PC-9 (cell line): ENCODE data around the gene GTPBP8. TPM values are rescaled to one million over a fixed set of nuclear protein-coding genes. Genes with fewer than 3 reads are reported as not detected.
"Not testable (repeated sequence)": the region's sequence is repeated elsewhere in the genome, so short reads cannot be mapped to it uniquely, and the experiment has no call there.

ENCODE experiments used
- BruUV-seq: library from RNA; stranded (reverse); fragments of 400-500 nt; replicated peaks from 2 replicates; lab custom pipeline; 2021; lab: Mats Ljungman, UMichigan
- CTCF ChIA-PET: fragments of 300-600 bp; sonication (Branson Sonifier 250); formaldehyde crosslinking; loops from one replicate; lab custom pipeline; 2022; ENCODE audit warnings: antibody characterized with exemption; lab: Charles Lee
- POLR2A ChIA-PET: fragments of 300-600 bp; sonication (Branson Sonifier 250); formaldehyde crosslinking; loops from one replicate; lab custom pipeline; 2022; ENCODE audit warnings: antibody characterized with exemption; ENCODE audit not compliant: unreplicated experiment; lab: Charles Lee
- DNase-seq, 2 experiments: peaks; one replicate each; pipeline versions ENCODE4 v3.0.0 to v3.0.0-alpha.2; 2015 to 2022; ENCODE audit warnings: mixed read lengths in 1 of 2
- H2AFZ ChIP-seq: fragments of 200-600 bp; sonication (generic); 2 replicates; pipeline ENCODE4 v1.8.1; 2017; ENCODE audit warnings: antibody characterized with exemption
- H3F3A ChIP-seq: fragments of 200-600 bp; sonication (generic); 2 replicates; pipeline ENCODE4 v1.8.1; 2017; ENCODE audit warnings: antibody characterized with exemption, mild to moderate bottlenecking, low read depth; ENCODE audit not compliant: insufficient read depth
- H3K27ac ChIP-seq: fragments of 200-600 bp; sonication (generic); 2 replicates; pipeline ENCODE4 v1.6.1; 2016; ENCODE audit warnings: mixed run types
- H3K27me3 ChIP-seq: fragments of 200-600 bp; sonication (generic); 2 replicates; pipeline ENCODE4 v1.6.1; 2016; ENCODE audit warnings: low read depth, mixed run types; ENCODE audit not compliant: insufficient read depth
- H3K36me3 ChIP-seq: fragments of 200-600 bp; sonication (generic); 2 replicates; pipeline ENCODE4 v1.6.1; 2016; ENCODE audit warnings: low read depth, mixed run types
- H3K4me1 ChIP-seq: fragments of 200-600 bp; sonication (generic); replicated peaks from 2 replicates; pipeline ENCODE4 v1.6.1; 2016; ENCODE audit warnings: mixed run types; ENCODE audit not compliant: insufficient read depth
- H3K4me2 ChIP-seq: fragments of 200-600 bp; sonication (generic); 2 replicates; pipeline ENCODE4 v1.6.1; 2017; ENCODE audit warnings: mixed run types
- H3K4me3 ChIP-seq: fragments of 200-600 bp; sonication (generic); 2 replicates; pipeline ENCODE4 v1.6.1; 2016; ENCODE audit warnings: mixed run types
- H3K79me2 ChIP-seq: fragments of 200-600 bp; sonication (generic); 2 replicates; pipeline ENCODE4 v1.6.1; 2017; ENCODE audit warnings: low read depth, mixed run types
- H3K9me2 ChIP-seq: fragments of 200-600 bp; sonication (generic); 2 replicates; pipeline ENCODE4 v1.8.1; 2017; ENCODE audit warnings: mild to moderate bottlenecking; ENCODE audit not compliant: insufficient read depth
- H3K9me3 ChIP-seq: fragments of 200-600 bp; sonication (generic); 2 replicates; pipeline ENCODE4 v1.8.1; 2016; ENCODE audit warnings: low read depth; ENCODE audit not compliant: insufficient read depth
- H4K20me1 ChIP-seq: fragments of 200-600 bp; sonication (generic); 2 replicates; pipeline ENCODE4 v1.8.1; 2017; ENCODE audit not compliant: insufficient read depth
- CTCF ChIP-seq: fragments of 200-600 bp; sonication (generic); conservative IDR thresholded peaks from 2 replicates; pipeline ENCODE4 v1.6.1; 2017; ENCODE audit warnings: mixed run types, antibody characterized with exemption, mild to moderate bottlenecking, moderate library complexity
- EZH2 ChIP-seq: fragments of 200-600 bp; sonication (generic); IDR thresholded peaks from 2 replicates; pipeline ENCODE4 v1.8.0; 2017; ENCODE audit warnings: antibody characterized with exemption, low read depth
- intact Hi-C: fragments of 100-400 bp; cut with micrococcal nuclease; formaldehyde crosslinking; loops from one replicate; pipeline ENCODE4 v1.10.0; 2022; ENCODE audit not compliant: unreplicated experiment
- total RNA-seq: library from RNA; stranded (reverse); gene quantifications from 2 replicates; pipeline ENCODE4 v1.2.3, GENCODE V29; 2021

The GTPBP8 gene
- total RNA-seq, 1 experiment from 2014 or later: 27.9 TPM

GRCh38 chr3:113043686-113044085 is 52.9 kb downstream of the GTPBP8 start:
- Histone ChIP-seq H2AFZ (no peak overlapping the region), H3K27ac (no peak overlapping the region), H3K4me1 (no peaks in the 10 kb centered on the region), H4K20me1 (no peaks in the 10 kb centered on the region), H3K79me2 (no peaks in the 10 kb centered on the region), H3K9me3 (no peaks in the 10 kb centered on the region), H3F3A (no peaks in the 10 kb centered on the region), H3K4me3 (no peak overlapping the region), H3K9me2 (no peaks in the 10 kb centered on the region), H3K4me2 (no peak overlapping the region), H3K27me3 (no peaks in the 10 kb centered on the region), H3K36me3 (no peaks in the 10 kb centered on the region)
- CTCF ChIA-PET: no interaction called here
- no peak for DNase-seq
- POLR2A ChIA-PET: no interaction called here
- BruUV-seq: no TSS peak
- intact Hi-C loops: no loop called here
- TF ChIP-seq CTCF (no peak), EZH2 (no peak)

- H3K4me2 ChIP-seq, H3K4me1 ChIP-seq, H2AFZ ChIP-seq, H3K79me2 ChIP-seq, H3K27me3 ChIP-seq, DNase-seq, H3K36me3 ChIP-seq, H3K9me2 ChIP-seq, intact Hi-C loops, POLR2A ChIA-PET, H3K27ac ChIP-seq, CTCF ChIA-PET, H3F3A ChIP-seq, H3K9me3 ChIP-seq, H3K4me3 ChIP-seq, BruUV-seq, H4K20me1 ChIP-seq: not testable (repeated sequence)
Measured at GRCh38 chr3:113046186-113046965, 55.6 kb downstream of the GTPBP8 start.

- Histone ChIP-seq H2AFZ (no peak overlapping the region), H3F3A (no peaks in the 10 kb centered on the region), H3K27ac (no peak overlapping the region), H3K79me2 (no peaks in the 10 kb centered on the region), H3K9me3 (no peaks in the 10 kb centered on the region), H3K4me2 (peak overlapping the region; percentile 37), H3K4me3 (no peak overlapping the region), H3K36me3 (no peaks in the 10 kb centered on the region), H3K27me3 (no peaks in the 10 kb centered on the region), H3K9me2 (no peaks in the 10 kb centered on the region), H3K4me1 (no peaks in the 10 kb centered on the region; the same call in 1 of the 2 replicates), H4K20me1 (no peaks in the 10 kb centered on the region)
- TF ChIP-seq CTCF (peak; percentile 94), EZH2 (no peak)
- CTCF ChIA-PET: interaction anchor here (1.5 kb wide), 1 partner anchor 237 kb away, joined by 5 read pairs; no protein-coding TSS in a partner anchor
- intact Hi-C loops: loop anchor here (1.0 to 10.0 kb wide), 7 partner anchors 83 to 861 kb away; no protein-coding TSS in a partner anchor
- BruUV-seq: no TSS peak
- DNase-seq: peak; percentile 63 to 82
- POLR2A ChIA-PET: interaction anchor here (0.6 kb wide), 1 partner anchor 350 kb away, joined by 8 read pairs; no protein-coding TSS in a partner anchor
Measured at GRCh38 chr3:113051302-113051711, 60.5 kb downstream of the GTPBP8 start.

Other genes with a start within 250 kb of the GTPBP8 start
- gene CD200R1L, start 144.1 kb upstream of the GTPBP8 start, total RNA-seq: 0.37 TPM in 1 of 2 replicates, not detected in the other
- 0.20 and 0.63 TPM in 2 replicates for gene CD200R1, start 15.9 kb upstream of the GTPBP8 start, total RNA-seq
- gene BOC, start 220.6 kb downstream of the GTPBP8 start, total RNA-seq: 3.0 and 6.2 TPM in 2 replicates